ENCODE data around the gene ROBO1.

Gene ROBO1

DNA sequence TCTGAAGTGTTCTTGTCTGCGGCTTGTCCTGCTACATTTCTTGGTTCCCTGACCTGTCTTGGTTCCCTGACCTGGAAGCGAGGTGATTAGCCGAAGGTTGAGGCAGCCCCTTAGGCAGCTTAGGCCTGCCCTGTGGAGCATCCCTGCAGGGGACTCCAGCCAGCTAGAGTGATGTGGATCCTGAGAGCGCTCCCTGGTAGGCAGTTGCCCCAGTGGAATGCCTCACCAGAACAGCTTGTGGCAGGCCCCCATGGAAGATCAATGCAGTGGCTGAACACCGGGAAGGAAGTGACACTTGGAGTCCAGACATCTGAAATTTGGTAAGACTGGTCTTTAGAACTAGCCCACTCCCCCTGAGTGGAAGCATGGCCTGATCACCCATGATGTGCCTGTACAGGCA, 5.5 kb upstream of the ROBO1 start:
- Histone ChIP-seq H3K4me3 (no peak overlapping the region), H3K27ac (no peak overlapping the region)
- TF ChIP-seq, protein P1, sequence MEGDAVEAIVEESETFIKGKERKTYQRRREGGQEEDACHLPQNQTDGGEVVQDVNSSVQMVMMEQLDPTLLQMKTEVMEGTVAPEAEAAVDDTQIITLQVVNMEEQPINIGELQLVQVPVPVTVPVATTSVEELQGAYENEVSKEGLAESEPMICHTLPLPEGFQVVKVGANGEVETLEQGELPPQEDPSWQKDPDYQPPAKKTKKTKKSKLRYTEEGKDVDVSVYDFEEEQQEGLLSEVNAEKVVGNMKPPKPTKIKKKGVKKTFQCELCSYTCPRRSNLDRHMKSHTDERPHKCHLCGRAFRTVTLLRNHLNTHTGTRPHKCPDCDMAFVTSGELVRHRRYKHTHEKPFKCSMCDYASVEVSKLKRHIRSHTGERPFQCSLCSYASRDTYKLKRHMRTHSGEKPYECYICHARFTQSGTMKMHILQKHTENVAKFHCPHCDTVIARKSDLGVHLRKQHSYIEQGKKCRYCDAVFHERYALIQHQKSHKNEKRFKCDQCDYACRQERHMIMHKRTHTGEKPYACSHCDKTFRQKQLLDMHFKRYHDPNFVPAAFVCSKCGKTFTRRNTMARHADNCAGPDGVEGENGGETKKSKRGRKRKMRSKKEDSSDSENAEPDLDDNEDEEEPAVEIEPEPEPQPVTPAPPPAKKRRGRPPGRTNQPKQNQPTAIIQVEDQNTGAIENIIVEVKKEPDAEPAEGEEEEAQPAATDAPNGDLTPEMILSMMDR (IDR thresholded peaks at IDR 0.05) = no peak
- no peak for DNase-seq (ENCODE audit: low spot score)

DNA sequence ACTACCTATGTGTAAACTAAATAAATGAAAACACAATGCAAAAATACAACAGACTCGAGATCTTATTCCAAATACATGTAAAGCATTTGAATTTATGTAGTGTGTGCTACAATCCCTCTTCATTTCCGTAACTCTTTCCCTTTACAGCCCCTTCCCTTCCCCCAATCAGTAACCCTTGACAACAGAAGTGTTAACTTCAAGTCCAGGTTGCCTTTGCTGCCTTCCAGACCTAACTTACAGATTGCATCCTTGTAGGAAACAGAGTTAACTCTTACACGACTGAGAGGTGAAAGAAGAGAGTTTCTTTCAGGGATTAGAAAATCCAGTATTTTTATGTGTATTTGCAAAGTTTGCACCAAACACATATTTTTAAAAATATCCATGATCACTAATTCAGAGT, 1.4 kb upstream of the ROBO1 start:
- no peak for DNase-seq (ENCODE audit: low spot score)
- Histone ChIP-seq H3K4me3 (no peak overlapping the region), H3K27ac (no peak overlapping the region)
- TF ChIP-seq, protein P1 (IDR thresholded peaks at IDR 0.05) = no peak

GRCh38 chr3:79767194-79767904, 449 bp downstream of the ROBO1 start:
- no peak for DNase-seq (ENCODE audit: low spot score)
- TF ChIP-seq, protein P1 (IDR thresholded peaks at IDR 0.05) = no peak
- H3K27ac ChIP-seq = no peak overlapping the region
- H3K4me3 ChIP-seq = peak overlapping the region; percentile 60

GRCh38 chr3:79766496-79767193, 1.2 kb downstream of the ROBO1 start:
- no peak for DNase-seq (ENCODE audit: low spot score)
- TF ChIP-seq, protein P1 (IDR thresholded peaks at IDR 0.05) = no peak
- Histone ChIP-seq H3K4me3 (peak overlapping the region; percentile 60), H3K27ac (no peak overlapping the region)

DNA sequence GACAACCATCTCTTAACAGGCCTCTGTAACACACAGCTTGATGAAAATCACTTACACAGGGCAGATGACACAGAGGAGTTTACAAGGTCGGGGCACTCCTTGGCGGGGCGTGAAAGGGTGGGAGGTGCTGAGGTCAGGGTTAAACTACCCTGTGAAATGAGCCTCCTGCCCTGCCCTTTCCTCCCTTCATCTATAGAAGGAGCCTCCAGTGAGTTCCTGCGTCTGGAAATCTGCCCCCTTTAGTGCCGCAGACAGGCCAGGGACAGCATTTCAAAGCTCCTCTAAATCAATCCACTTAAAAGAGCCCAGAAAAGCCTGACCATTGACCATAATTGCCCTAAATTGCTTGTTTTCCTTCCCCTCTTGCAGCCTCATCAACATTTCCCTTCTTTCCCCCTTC, 1.9 kb downstream of the ROBO1 start:
- Histone ChIP-seq H3K27ac (no peak overlapping the region), H3K4me3 (no peak overlapping the region)
- TF ChIP-seq, protein P1 (IDR thresholded peaks at IDR 0.05) = no peak
- no peak for DNase-seq (ENCODE audit: low spot score)

GRCh38 chr3:79761441-79761840, 6.4 kb downstream of the ROBO1 start:
- DNase-seq (ENCODE audit: low spot score) = no peak
- H3K4me3 ChIP-seq = no peak overlapping the region
- TF ChIP-seq, protein P1 (IDR thresholded peaks at IDR 0.05) = no peak
- H3K27ac ChIP-seq = no peak overlapping the region

DNA sequence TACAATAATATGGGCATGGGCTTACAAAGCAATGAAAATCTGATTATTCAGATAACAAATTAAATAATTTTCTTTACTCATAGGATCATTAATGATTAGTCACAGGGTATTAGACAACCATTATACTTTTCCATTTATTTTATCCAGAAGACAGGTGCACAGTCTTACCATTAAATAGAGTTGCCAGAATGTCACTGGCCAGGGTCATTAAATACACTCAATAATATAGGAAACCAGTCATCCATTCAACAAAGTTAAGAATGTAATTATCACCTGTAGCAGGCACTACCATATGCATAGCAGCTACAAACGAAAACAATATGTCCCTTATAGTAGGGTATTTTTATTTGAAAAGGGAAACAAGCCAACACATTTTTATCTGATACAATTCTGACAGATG, 16.1 kb downstream of the ROBO1 start:
- TF ChIP-seq, protein P1 (IDR thresholded peaks at IDR 0.05) = no peak
- Histone ChIP-seq H3K4me3 (no peak overlapping the region), H3K27ac (no peak overlapping the region)
- no peak for DNase-seq (ENCODE audit: low spot score)

All from coronary artery (tissue), 2 donors.